ENCODE measurements around the gene CAPN13. TPM values are rescaled to one million over a fixed set of nuclear protein-coding genes. Genes with fewer than 3 reads are reported as not detected.

Gene CAPN13
- total RNA-seq, 1 experiment from 2014 or later, result 12.0 TPM

DNA sequence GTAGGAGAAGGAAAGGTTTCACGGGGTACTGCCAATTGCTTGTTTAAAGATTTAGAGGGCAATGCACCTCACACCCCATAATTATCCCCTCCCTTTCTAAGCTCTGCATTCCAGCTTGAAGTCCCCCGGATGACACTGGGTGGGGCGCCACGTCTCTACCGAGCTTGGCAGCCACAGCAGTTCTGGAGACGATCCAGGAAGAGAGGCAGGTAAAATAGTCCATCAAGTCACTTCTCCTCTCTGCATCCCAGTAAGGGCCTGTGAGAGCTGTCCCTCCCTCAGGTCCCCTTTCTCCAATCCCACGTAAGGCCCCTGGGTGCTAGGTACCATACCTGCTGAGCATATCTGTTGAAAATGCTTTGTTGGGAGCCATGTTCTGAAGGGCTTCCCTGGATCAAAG lies 65.7 kb downstream of the CAPN13 start:
- TF ChIP-seq, protein P1, sequence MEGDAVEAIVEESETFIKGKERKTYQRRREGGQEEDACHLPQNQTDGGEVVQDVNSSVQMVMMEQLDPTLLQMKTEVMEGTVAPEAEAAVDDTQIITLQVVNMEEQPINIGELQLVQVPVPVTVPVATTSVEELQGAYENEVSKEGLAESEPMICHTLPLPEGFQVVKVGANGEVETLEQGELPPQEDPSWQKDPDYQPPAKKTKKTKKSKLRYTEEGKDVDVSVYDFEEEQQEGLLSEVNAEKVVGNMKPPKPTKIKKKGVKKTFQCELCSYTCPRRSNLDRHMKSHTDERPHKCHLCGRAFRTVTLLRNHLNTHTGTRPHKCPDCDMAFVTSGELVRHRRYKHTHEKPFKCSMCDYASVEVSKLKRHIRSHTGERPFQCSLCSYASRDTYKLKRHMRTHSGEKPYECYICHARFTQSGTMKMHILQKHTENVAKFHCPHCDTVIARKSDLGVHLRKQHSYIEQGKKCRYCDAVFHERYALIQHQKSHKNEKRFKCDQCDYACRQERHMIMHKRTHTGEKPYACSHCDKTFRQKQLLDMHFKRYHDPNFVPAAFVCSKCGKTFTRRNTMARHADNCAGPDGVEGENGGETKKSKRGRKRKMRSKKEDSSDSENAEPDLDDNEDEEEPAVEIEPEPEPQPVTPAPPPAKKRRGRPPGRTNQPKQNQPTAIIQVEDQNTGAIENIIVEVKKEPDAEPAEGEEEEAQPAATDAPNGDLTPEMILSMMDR (IDR thresholded peaks at IDR 0.05; ENCODE audit: unreplicated experiment), result no peak
- no peak overlapping the region for H3K4me3 Mint-ChIP-seq (ENCODE audit: low read depth, unreplicated experiment)
- H3K27ac Mint-ChIP-seq (ENCODE audit: unreplicated experiment), result no peak overlapping the region
- peaks cover 2% of the 10 kb centered on the region for H3K9me3 Mint-ChIP-seq (ENCODE audit: low read depth, unreplicated experiment)
- no peaks in the 10 kb centered on the region for H3K36me3 Mint-ChIP-seq (ENCODE audit: insufficient read depth, unreplicated experiment)
- DNase-seq, result no peak
- intact Hi-C loops (cut with micrococcal nuclease; ENCODE audit: unreplicated experiment), result no loop called here
- CTCF ChIA-PET, result interaction anchor here (0.9 kb wide), 1 partner anchor 8 kb away, joined by 3 read pairs; no protein-coding TSS in a partner anchor
- no peaks in the 10 kb centered on the region for H3K4me1 Mint-ChIP-seq (ENCODE audit: low read depth, unreplicated experiment)
- no peaks in the 10 kb centered on the region for H3K27me3 Mint-ChIP-seq (ENCODE audit: unreplicated experiment)
- no TSS peak for BruUV-seq (replicated peaks)

DNA sequence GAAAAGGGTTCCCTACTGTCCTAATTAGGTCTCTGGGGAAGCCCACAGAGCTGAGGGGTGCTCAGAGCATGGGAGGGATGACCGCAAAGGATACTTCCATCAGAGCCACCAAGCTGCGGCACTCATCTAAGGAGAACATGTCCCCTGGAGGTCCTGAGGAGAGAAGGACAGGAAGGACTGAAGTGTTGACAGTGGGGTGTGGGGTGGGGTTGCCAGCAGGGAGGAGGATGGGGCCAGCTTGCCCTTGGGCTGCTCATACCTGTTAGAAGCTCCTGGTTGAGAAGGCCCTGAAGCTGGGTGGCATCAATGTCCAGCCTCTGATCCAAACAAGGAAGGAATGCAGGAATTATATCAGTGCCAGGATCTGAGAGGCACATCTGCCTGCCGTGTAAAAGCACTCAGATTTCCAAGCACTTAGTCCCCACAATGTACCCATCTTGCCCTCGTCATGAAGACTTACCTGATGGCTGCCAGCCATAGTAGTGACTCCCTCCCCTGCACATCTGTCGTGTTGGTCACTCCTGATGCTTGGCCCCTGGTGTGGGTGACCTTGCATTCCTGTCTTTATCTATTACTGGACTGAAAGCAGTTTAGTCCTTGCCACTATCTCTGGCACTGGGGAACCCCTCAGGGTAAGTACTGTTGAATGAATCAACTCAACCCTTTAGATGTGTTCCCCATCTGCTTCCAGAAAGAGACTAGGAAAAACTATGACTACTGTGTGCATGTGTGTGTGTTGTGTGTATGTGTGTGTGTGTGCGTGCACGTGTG lies 68.9 kb downstream of the CAPN13 start:
- H3K27ac Mint-ChIP-seq (ENCODE audit: unreplicated experiment), result no peak overlapping the region
- TF ChIP-seq, protein P1 (IDR thresholded peaks at IDR 0.05; ENCODE audit: unreplicated experiment), result no peak
- no peaks in the 10 kb centered on the region for H3K27me3 Mint-ChIP-seq (ENCODE audit: unreplicated experiment)
- no peak for DNase-seq
- H3K4me1 Mint-ChIP-seq (ENCODE audit: low read depth, unreplicated experiment), result no peaks in the 10 kb centered on the region
- intact Hi-C loops (cut with micrococcal nuclease; ENCODE audit: unreplicated experiment), result no loop called here
- no peaks in the 10 kb centered on the region for H3K36me3 Mint-ChIP-seq (ENCODE audit: insufficient read depth, unreplicated experiment)
- H3K4me3 Mint-ChIP-seq (ENCODE audit: low read depth, unreplicated experiment), result no peak overlapping the region
- H3K9me3 Mint-ChIP-seq (ENCODE audit: low read depth, unreplicated experiment), result peaks cover 2% of the 10 kb centered on the region
- CTCF ChIA-PET, result no interaction called here
- BruUV-seq (replicated peaks), result no TSS peak

DNA sequence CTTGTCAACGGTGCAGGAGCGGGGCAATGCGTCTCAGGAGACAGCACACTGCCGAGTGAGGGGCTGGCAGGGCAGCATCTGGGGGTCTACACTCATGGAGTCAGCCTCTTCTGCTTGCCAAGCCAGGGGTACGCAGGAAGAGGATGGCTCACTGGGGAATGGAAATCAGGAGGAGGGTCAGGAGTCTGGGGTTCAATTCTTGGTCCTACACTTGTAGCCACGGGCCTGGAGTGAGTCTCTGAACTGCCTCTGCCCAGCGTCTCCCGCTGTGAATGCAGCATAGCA lies 70.0 kb downstream of the CAPN13 start:
- Mint-ChIP-seq H3K27me3 (ENCODE audit: unreplicated experiment) (no peaks in the 10 kb centered on the region), H3K4me1 (ENCODE audit: low read depth, unreplicated experiment) (no peaks in the 10 kb centered on the region), H3K27ac (ENCODE audit: unreplicated experiment) (no peak overlapping the region), H3K36me3 (ENCODE audit: insufficient read depth, unreplicated experiment) (no peaks in the 10 kb centered on the region), H3K9me3 (ENCODE audit: low read depth, unreplicated experiment) (no peaks in the 10 kb centered on the region), H3K4me3 (ENCODE audit: low read depth, unreplicated experiment) (no peak overlapping the region)
- CTCF ChIA-PET, result no interaction called here
- no peak for DNase-seq
- intact Hi-C loops (cut with micrococcal nuclease; ENCODE audit: unreplicated experiment), result no loop called here
- no TSS peak for BruUV-seq (replicated peaks)
- TF ChIP-seq, protein P1 (IDR thresholded peaks at IDR 0.05; ENCODE audit: unreplicated experiment), result no peak

DNA sequence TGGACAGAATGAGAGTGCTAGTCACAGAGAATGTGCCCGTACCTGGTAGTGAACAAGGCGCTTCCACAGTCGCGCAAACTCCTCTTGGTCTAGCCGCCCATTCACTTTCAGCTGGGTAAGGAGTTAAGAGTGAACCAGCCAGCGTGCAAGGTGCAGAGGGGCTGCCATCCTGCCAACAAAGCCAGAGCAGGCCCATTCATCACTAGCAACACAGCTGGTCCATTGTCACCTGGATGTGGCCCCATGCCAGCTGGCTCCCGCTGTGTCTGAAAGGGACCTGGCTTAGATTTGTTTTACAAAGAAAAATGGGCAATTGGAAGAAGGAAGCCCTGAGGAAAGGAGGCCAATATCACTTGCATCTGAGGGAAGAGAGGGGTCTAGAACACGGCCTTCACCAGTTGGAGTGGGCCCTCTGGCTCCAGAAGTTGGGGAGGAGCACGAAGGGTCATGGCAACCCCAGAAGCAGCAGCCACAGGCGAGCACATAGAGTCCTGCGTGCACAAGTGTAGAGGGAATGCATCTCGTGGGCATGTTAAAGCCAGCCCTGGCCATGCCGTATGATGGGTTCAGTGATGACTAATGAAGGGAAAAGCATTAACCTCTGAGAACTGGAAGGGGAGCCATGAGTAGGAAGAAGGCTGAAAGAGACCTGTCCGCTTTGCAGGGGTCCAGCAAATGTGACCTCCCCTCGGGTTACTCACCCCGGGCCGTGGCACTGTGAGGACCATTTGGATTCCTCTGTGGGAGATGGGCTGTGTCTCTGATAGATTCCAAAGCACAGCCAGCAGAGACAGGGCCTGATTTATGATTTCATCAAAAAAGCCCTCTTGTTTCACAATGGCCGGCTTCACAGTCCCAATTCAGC lies 70.6 kb downstream of the CAPN13 start:
- Mint-ChIP-seq H3K9me3 (ENCODE audit: low read depth, unreplicated experiment) (no peaks in the 10 kb centered on the region), H3K4me3 (ENCODE audit: low read depth, unreplicated experiment) (no peak overlapping the region), H3K27ac (ENCODE audit: unreplicated experiment) (no peak overlapping the region), H3K36me3 (ENCODE audit: insufficient read depth, unreplicated experiment) (no peaks in the 10 kb centered on the region), H3K27me3 (ENCODE audit: unreplicated experiment) (no peaks in the 10 kb centered on the region), H3K4me1 (ENCODE audit: low read depth, unreplicated experiment) (no peaks in the 10 kb centered on the region)
- no TSS peak for BruUV-seq (replicated peaks)
- DNase-seq, result no peak
- TF ChIP-seq, protein P1 (IDR thresholded peaks at IDR 0.05; ENCODE audit: unreplicated experiment), result no peak
- intact Hi-C loops (cut with micrococcal nuclease; ENCODE audit: unreplicated experiment), result no loop called here
- CTCF ChIA-PET, result no interaction called here
